Endothelial cell of umbilical vein (primary cell): Measurements from ENCODE around the gene DDX53. TPM values are rescaled to one million over a fixed set of nuclear protein-coding genes. Genes with fewer than 3 reads are reported as not detected.

Experiments
- BruUV-seq: library from RNA; stranded (reverse); fragments of 400-500 nt; replicated peaks from 2 replicates; lab custom pipeline; 2021; lab: Mats Ljungman, UMichigan
- CTCF ChIA-PET: fragments of 300-600, 350-600 bp; sonication (Branson Sonifier 250); formaldehyde crosslinking; loops from one replicate; lab custom pipeline; 2021; ENCODE audit warnings: antibody characterized with exemption, inconsistent platforms; lab: Charles Lee
- POLR2A ChIA-PET: fragments of 300-600, 350-600 bp; sonication (Branson Sonifier 250); formaldehyde crosslinking; loops from one replicate; lab custom pipeline; 2021; ENCODE audit warnings: antibody characterized with exemption, inconsistent platforms; lab: Charles Lee
- DNase-seq: peaks from one replicate; pipeline ENCODE4 v3.0.0-alpha.2; 2011; ENCODE audit warnings: low read depth, low spot score
- FAIRE-seq: peaks from 2 replicates; lab custom pipeline; 2011; peaks lifted over from hg19 to GRCh38; lab: Jason Lieb, UNC
- H2AFZ ChIP-seq: 2 replicates; pipeline ENCODE4 v1.6.0; 2012; ENCODE audit warnings: low read depth, low read length, control low read depth, inconsistent platforms
- H3K27ac ChIP-seq: 2 replicates; pipeline ENCODE4 v1.5.1; 2011; ENCODE audit warnings: low read depth, mild to moderate bottlenecking, control low read depth, low read length, moderate library complexity; ENCODE audit not compliant: insufficient read depth
- H3K27me3 ChIP-seq, 2 experiments: 2 replicates each; pipeline versions ENCODE4 v1.6.0 to v1.6.1; 2011; ENCODE audit warnings: low read length in 2 of 2, mixed read lengths in 1 of 2; ENCODE audit not compliant: control insufficient read depth in 2 of 2, insufficient read depth in 2 of 2
- H3K36me3 ChIP-seq, 2 experiments: 2 replicates in 1 of 2; 3 replicates in 1 of 2; pipeline ENCODE4 v1.5.1; 2011; ENCODE audit warnings: low read length in 2 of 2, mild to moderate bottlenecking in 1 of 2, moderate library complexity in 1 of 2; ENCODE audit not compliant: control insufficient read depth in 2 of 2, insufficient read depth in 2 of 2; ENCODE audit errors: extremely low read depth in 1 of 2
- H3K4me1 ChIP-seq: 3 replicates; pipeline ENCODE4 v1.5.1; 2011; ENCODE audit warnings: mild to moderate bottlenecking, low read length; ENCODE audit not compliant: control insufficient read depth, insufficient read depth; ENCODE audit errors: extremely low read depth
- H3K4me2 ChIP-seq: 2 replicates; pipeline ENCODE4 v1.6.1; 2011; ENCODE audit warnings: low read length, control low read depth, mixed read lengths; ENCODE audit not compliant: insufficient read depth
- H3K4me3 ChIP-seq, 3 experiments: fragments of 200-600 bp in 1 of 3; sonication (generic), shearing (Covaris generic) in 1 of 3; replicated peaks in 1 of 3; 2 replicates each; pipeline ENCODE4 v1.5.1; 2011 to 2016; ENCODE audit warnings: control low read depth in 3 of 3, low read length in 3 of 3, mild to moderate bottlenecking in 2 of 3, inconsistent platforms in 1 of 3, low read depth in 1 of 3, moderate library complexity in 1 of 3; ENCODE audit not compliant: insufficient read depth in 1 of 3
- H3K79me2 ChIP-seq: 2 replicates; pipeline ENCODE4 v1.6.0; 2012; ENCODE audit warnings: low read length, inconsistent platforms; ENCODE audit not compliant: control insufficient read depth, insufficient read depth
- H3K9ac ChIP-seq: replicated peaks from 2 replicates; pipeline ENCODE3; 2011; ENCODE audit warnings: low read length, control low read depth; ENCODE audit not compliant: insufficient read depth; ENCODE audit errors: extremely low read depth
- H3K9me1 ChIP-seq: replicated peaks from 3 replicates; pipeline ENCODE4 v1.6.0; 2011; ENCODE audit warnings: mild to moderate bottlenecking, low read length; ENCODE audit not compliant: control insufficient read depth, insufficient read depth; ENCODE audit errors: extremely low read depth
- H3K9me3 ChIP-seq: replicated peaks from 2 replicates; pipeline ENCODE4 v1.5.1; 2012; ENCODE audit warnings: low read length, inconsistent platforms; ENCODE audit not compliant: control insufficient read depth, insufficient read depth
- H4K20me1 ChIP-seq: replicated peaks from 2 replicates; pipeline ENCODE3; 2011; ENCODE audit warnings: mild to moderate bottlenecking, low read length; ENCODE audit not compliant: control insufficient read depth, insufficient read depth; ENCODE audit errors: extremely low read depth
- EZH2 ChIP-seq: IDR thresholded peaks from 2 replicates; pipeline ENCODE4 v1.6.1; 2012; ENCODE audit warnings: borderline replicate concordance, low read depth, mild to moderate bottlenecking, moderate library complexity, low read length, inconsistent platforms; ENCODE audit not compliant: severe bottlenecking
- FOS ChIP-seq: IDR thresholded peaks from 2 replicates; pipeline ENCODE4 v1.6.1; 2011; ENCODE audit warnings: mild to moderate bottlenecking, low read length, moderate library complexity, borderline replicate concordance; ENCODE audit not compliant: insufficient read depth
- GATA2 ChIP-seq: IDR thresholded peaks from 2 replicates; pipeline ENCODE4 v1.7.0; 2011; ENCODE audit warnings: low read depth, mild to moderate bottlenecking, moderate library complexity, mixed read lengths, low read length; ENCODE audit not compliant: insufficient read length, insufficient read depth
- JUN ChIP-seq: IDR thresholded peaks from 2 replicates; pipeline ENCODE4 v1.6.1; 2011; ENCODE audit warnings: borderline replicate concordance, low read depth; ENCODE audit not compliant: insufficient read length, insufficient read depth
- MAX ChIP-seq: IDR thresholded peaks from 2 replicates; pipeline ENCODE4 v1.6.1; 2011; ENCODE audit not compliant: insufficient read depth, insufficient read length
- MYC ChIP-seq: IDR thresholded peaks from one replicate; pipeline ENCODE4 v1.6.1; 2011; ENCODE audit warnings: mild to moderate bottlenecking, low read depth, low read length
- POLR2A ChIP-seq: IDR thresholded peaks from 2 replicates; pipeline ENCODE4 v1.6.1; 2012; ENCODE audit warnings: low read depth, mild to moderate bottlenecking, control low read depth, low read length
- POLR2AphosphoS5 ChIP-seq: IDR thresholded peaks from 2 replicates; pipeline ENCODE4 v1.6.1; 2012; ENCODE audit warnings: low read depth, mild to moderate bottlenecking, control low read depth, low read length, moderate library complexity; ENCODE audit not compliant: insufficient read depth
- dilution Hi-C: fragments of 300-500 bp; cut with MboI; formaldehyde crosslinking; loops from one replicate; pipeline ENCODE4 v1.15.0; 2019; ENCODE audit warnings: low sequenced_read_pairs; ENCODE audit not compliant: extremely low pct_ligation_motif_present
- intact Hi-C: fragments of 100-400 bp; cut with micrococcal nuclease; formaldehyde crosslinking; loops from one replicate; pipeline ENCODE4 v1.10.0; 2022
- polyA plus RNA-seq, 4 experiments: library from polyadenylated mRNA; depleted of rRNA in 3 of 4; stranded (reverse) in 3 of 4; unstranded in 1 of 4; fragments of >200 nt; gene quantifications; 2 replicates each; pipeline versions ENCODE4 v1.2.1 to v1.2.3, GENCODE V29; 2011 to 2012; ENCODE audit warnings: missing spikeins in 1 of 4
- total RNA-seq: library from RNA; stranded (reverse); gene quantifications from 2 replicates; pipeline ENCODE4 v1.2.3, GENCODE V29; 2021
- TF ChIP-seq, protein P1 (sequence below), 2 donors: IDR thresholded peaks; 1 replicate in 1 of 2; 2 replicates in 1 of 2; pipeline ENCODE4 v1.5.1; 2011; ENCODE audit warnings: low read length in 2 of 2, mild to moderate bottlenecking in 2 of 2, moderate library complexity in 2 of 2, control low read depth in 1 of 2, inconsistent platforms in 1 of 2, low read depth in 1 of 2; ENCODE audit not compliant: insufficient read depth in 1 of 2; ENCODE audit errors: extremely low read depth in 1 of 2

Gene DDX53
- total and polyA plus RNA-seq, 2 donors (not counting 3 experiments of a cell fraction or from before 2014, with no cell fraction given), result not detected

DNA sequence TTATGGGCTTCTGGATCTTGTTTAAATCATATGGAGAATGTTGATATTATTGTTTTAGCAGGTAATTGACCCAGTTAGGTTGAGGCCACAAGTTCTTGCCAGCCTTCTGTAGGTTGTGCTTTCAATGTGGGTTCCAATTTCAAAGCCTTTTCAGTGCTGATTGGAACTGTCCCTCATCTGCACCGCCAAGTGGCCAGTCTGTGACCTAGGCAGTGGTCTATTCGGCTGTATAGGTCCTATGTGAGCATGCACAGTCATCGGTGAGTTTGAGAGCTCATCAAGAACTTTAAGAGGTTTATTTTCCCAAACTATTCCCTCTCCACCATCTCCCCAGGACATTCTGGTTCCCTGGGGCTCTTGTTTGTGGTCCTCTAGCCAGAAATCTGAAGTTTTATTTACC lies 35.7 kb downstream of the DDX53 start:
- peak; percentile 15 for FAIRE-seq
- Histone ChIP-seq H3K9me1 (no peaks in the 10 kb centered on the region), H3K4me2 (no peak overlapping the region), H3K9ac (no peak overlapping the region), H3K36me3 (no peaks in the 10 kb centered on the region), H3K27me3 (no peaks in the 10 kb centered on the region), H3K27ac (no peak overlapping the region), H3K79me2 (no peaks in the 10 kb centered on the region), H3K4me1 (no peaks in the 10 kb centered on the region), H3K9me3 (no peaks in the 10 kb centered on the region), H4K20me1 (no peaks in the 10 kb centered on the region), H2AFZ (no peak overlapping the region), H3K4me3 (no peak overlapping the region)
- ChIA-PET POLR2A (no interaction called here), CTCF (no interaction called here)
- TF ChIP-seq POLR2AphosphoS5 (no peak), EZH2 (no peak), JUN (no peak), MYC (no peak), MAX (no peak), GATA2 (no peak), FOS (no peak), POLR2A (no peak)
- TF ChIP-seq, protein P1, sequence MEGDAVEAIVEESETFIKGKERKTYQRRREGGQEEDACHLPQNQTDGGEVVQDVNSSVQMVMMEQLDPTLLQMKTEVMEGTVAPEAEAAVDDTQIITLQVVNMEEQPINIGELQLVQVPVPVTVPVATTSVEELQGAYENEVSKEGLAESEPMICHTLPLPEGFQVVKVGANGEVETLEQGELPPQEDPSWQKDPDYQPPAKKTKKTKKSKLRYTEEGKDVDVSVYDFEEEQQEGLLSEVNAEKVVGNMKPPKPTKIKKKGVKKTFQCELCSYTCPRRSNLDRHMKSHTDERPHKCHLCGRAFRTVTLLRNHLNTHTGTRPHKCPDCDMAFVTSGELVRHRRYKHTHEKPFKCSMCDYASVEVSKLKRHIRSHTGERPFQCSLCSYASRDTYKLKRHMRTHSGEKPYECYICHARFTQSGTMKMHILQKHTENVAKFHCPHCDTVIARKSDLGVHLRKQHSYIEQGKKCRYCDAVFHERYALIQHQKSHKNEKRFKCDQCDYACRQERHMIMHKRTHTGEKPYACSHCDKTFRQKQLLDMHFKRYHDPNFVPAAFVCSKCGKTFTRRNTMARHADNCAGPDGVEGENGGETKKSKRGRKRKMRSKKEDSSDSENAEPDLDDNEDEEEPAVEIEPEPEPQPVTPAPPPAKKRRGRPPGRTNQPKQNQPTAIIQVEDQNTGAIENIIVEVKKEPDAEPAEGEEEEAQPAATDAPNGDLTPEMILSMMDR (IDR thresholded peaks at IDR 0.05; ENCODE audit: extremely low read depth in 1 of 2, insufficient read depth in 1 of 2, low read depth in 1 of 2, low read length in 2 of 2), result no peak
- no peak for DNase-seq
- no TSS peak for BruUV-seq
- dilution Hi-C loops, result no loop called here
- intact Hi-C loops, result no loop called here
